HG02970 (cell line): ENCODE results near the gene ASB2.

ENCODE experiments used
- ATAC-seq: cut with Tn5 transposase; IDR thresholded peaks from one replicate; pipeline ENCODE4 v1.9.1; 2021; ENCODE audit warnings: mild to moderate bottlenecking, moderate library complexity, moderate number of reproducible peaks; ENCODE audit not compliant: unreplicated experiment, low FRiP score

The ASB2 gene

DNA sequence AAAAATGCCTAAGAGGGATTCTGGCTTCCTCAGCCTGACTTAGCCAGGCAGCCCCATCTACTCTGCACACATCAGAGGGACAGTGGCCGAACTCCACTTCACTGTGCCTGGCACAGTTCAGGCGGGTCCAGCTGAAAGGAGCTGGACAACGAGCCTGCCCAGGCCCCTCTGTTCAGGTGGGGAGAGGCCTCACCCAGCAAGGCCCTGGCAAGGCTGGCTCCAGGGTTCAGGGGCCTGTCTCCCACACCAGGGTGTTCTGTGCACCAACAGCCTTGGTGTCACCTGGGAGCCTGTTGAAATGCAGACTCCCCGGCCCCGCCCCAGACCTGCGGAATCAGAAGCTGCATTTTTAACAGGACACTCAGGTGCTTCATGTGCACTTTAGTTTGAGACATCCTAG, 39.4 kb downstream of the ASB2 start:
- ATAC-seq = no peak

DNA sequence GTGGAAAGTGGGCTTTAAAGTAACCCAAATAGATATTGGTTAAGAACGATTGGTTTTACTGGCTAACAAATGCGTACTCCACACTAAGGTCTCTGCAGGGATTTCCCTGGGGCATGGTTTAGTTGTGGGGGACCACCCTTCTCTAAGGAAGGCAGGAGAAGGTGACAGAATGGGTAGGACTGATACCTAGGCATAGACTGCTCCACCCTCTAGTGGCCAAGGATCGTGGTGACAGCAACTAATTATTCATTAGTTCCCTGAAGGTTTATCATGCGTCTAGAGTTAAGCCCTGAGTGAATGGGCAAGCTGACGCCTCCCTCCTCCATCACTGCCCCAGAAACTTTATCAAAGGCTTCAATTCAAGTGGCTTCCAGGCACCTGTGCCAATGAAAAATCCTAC, 40.1 kb downstream of the ASB2 start:
- ATAC-seq = no peak

DNA sequence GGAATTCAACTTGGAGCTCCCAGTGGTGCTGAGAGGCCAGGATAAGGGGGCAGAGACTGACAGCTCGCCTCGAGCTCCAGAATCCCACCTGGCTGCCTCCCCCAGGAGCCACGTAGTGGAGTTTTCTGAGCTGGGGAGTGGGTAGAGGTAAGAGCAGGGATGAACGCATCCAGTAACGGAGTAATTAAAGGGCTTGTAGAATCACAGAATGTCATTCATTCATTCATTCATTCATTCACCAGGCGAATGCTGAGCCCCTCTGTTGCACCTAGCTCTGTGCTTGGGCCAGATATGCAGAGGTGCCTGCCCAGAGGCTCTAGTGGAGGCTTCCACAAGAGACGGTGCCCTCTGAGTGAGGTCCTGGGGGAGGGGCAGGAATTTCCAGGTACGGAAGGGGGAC, 41.2 kb downstream of the ASB2 start:
- no peak for ATAC-seq

DNA sequence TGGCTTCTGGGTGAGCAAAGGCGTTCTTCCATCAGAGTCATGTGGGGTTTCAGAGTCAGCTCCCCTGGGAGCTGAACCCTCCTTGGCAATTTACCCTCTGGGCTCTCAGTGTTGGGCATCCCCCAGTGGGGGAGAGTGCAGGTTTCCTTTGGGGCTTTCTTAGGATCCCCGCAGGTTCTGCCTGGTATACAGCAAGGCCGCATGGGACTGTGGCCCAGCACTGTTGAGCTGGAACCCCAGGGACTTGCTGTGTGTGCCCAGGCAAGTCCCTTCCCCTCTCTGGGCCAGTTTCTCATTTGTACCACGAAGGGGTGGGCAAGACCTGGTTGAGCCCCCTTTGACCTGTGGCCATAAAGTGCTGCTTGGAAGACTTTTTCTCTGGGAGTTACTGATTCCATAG, 43.7 kb downstream of the ASB2 start:
- ATAC-seq = no peak

DNA sequence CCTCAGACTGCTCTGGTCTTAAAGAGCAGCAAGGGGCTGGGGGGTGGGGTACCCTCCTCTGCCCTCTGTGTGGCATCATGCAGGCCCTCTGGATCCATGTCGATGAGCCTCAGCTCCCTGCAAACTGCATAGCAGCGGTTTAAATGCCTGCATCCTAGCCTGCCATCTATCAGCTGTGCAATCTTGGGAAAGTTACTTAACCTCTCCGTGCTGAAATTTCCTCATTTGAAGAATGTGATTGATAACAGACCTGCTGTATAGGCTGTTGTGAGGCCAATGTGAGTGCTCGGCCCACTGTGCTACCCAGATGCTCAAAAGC, 45.4 kb downstream of the ASB2 start:
- ATAC-seq = no peak

DNA sequence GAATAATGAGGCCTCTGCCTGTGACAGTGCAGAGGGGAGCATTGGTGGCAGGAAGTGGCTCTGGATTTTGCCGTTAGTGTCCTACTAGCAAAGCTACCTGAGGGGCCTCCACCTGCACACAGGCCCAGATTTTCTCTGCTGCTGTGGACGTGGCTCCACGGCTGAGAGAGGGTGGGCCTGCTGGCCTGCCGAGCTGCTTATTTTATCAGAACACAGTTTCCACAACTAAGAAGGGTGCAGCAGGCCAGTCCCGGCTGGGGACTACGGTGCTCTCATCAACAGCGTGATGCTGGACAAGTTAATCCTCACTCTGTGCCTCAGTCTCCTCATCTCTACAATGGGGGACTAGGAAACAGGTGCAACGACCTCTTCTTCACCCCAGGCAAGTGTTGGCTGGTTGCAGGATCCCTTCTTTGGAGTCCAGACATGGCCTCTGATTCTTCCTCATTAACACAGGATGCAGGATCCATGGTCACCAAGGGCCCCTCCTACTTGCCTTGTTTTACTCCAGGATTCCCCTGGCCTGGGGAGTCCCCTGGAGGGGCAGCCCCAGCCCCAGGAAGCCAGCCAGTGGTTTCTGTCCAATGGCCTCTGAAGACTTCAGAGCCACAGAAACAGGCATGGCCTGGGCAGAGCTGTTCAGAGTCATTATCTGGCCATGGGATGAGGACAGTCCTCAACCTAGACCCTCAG, 45.9 kb downstream of the ASB2 start:
- ATAC-seq = no peak

DNA sequence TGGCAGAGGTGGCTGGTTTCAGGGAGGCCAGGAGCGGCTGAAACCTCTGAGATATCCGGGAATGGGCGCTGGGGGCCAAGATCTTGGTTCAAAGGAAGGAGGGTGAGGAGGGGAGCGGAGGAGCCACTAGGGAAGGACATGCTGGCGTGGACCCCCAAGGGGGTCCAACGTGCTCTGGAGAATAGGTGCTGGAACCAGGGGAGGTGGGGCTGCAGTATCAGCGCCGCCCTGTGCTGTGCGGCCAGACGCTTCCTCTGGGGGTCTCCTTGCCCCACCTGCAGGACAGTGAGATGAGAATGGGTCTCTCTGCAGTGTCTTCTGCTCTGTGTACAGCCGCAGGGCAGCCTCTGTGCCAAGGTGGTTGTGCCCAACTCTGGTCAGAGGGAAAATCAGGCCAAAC, 46.7 kb downstream of the ASB2 start:
- no peak for ATAC-seq

DNA sequence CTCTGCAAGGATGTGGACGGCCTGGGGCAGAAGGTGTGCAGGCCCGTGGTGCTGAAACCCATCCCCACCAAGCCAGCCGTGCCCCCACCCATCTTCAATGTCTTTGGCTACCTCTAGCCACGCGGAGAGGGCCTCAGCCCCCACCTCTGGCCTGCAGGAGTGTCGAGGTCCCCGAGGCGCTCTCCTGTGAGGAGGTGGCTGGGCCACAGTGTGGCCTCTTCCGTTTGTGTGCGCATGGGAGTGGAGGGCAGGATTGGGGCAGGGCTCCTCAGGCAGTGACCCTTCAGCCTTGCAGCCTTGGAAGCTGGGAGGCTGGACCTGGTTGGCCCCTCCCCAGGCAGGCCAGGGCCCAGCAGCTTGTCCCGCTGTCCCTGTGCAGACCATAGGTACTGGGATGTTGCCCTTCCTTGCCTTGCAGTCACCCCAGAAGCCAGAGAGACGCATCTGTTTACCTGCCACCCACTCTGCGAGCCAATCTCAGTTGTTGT, 47.3 kb downstream of the ASB2 start:
- no peak for ATAC-seq

DNA sequence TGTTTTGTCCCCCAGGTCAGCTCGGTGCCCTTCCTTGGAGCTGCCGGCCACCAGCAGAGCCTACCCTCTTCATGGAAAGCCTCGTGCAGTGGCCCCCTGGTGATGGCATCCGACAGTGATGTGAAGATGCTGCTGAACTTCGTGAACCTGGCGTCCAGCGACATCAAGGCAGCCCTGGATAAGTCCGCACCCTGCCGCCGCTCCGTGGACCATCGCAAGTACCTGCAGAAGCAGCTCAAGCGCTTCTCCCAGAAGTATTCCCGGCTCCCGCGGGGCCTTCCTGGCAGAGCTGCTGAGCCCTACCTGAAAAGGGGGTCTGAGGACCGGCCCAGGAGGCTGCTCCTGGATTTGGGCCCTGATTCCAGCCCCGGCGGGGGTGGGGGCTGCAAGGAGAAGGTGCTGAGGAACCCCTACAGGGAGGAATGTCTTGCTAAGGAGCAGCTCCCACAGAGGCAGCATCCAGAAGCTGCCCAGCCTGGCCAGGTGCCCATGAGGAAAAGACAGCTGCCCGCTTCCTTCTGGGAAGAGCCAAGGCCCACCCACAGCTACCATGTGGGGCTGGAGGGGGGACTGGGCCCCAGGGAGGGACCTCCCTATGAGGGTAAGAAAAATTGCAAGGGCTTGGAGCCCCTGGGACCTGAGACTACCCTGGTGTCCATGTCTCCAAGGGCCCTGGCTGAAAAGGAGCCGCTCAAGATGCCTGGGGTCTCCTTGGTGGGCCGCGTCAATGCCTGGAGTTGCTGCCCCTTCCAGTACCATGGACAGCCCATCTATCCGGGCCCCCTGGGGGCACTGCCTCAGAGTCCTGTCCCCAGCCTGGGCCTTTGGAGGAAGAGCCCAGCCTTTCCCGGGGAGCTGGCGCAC, 48.0 kb downstream of the ASB2 start:
- no peak for ATAC-seq

DNA sequence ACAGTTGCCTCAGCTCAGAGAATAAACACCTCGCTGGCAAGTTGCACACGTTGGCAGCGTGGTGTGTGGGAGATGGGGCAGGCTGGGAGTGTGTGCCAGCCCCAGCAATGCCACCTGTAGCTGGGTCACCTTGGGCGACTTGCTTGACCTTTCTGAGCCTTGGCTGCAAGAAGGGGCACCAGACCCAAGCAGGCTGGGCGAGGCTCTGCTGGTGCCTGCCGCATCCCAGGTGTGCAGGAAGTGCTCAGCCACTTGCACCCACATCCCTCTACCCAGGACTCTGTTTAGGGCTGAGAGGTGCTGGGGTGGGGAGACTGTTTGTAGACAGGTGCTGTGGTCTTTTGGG, 48.6 kb downstream of the ASB2 start:
- no peak for ATAC-seq

DNA sequence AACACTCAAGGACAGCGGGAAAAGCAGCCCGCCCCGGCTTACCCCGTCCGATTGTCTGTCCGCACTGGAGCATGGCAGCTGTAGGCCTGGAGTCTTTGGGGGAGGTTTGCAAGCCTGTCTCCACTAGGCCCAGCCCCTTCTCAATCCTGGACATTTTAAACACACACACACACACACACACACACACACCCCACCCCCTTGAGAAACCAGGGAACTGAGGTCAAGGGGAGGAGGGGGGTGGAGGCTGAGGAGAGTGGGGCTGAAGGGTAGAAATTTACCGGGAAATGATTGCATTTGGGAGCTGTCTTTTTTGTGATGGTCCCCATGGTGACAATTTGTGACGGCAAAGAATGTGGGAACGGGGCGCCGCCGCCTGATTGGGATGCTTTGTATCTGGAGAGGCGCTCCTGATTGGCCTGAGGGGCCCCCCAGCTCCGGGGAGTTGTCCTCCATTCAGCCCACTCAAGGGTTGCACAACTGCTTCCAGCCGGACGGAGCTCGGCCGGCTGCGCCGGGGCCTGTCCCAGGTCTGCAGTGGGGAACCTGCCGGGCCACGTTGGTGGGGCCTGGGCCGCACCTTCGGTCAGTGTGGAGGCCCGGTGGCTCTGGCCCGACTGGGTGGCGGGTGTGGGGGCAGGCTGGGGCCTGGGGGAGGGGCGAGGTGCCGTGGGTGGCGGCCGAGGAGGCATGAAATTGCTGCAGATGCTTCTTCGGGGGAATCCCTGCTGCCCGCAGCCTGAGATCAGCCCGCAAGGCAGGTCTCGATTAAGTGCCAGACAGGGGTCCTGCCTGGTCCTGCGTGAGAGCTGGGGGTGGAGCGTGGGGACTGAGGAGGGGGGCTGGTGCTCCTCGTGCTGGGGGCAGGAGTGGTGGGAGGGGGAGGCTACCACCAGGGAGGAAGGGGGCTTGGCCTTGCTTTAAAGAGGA, 49.2 kb downstream of the ASB2 start, which contains the start of gene FAM181A:
TSS of gene FAM181A (plus strand) at position 472 of the 927 bp plus-strand sequence. CDS start 942 bp downstream, outside the sequence.
- ATAC-seq = no peak

DNA sequence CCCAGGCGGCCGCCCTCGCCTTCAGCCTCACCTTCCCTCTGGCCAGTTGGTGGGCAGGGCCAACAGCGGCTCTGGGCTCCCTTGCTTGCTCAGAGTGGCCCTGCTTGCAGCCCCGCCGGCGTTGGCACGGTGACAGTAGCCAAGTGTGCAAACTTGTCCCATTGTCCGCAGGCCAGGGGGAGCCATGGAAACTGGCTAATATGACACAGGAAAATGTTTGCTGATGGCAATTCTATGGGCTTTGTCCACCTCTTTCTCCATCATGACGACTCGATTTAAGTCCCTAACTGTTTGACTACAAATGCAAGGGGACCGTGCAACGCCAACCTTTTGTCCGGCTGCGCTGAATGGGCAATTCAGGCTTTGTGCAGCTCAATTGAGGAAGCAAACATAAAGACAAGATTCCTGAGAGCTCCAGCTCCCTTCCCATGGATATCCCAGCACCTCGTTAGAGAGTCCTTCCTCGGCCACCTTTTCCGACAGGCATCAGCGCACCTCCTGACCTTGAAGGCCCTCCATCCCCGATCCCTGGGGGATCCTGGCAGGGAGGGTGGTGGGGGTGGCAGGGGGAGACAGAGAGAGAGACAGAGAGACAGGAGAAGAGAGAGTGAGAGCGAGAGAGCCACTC, 50.0 kb downstream of the ASB2 start:
- ATAC-seq = no peak

DNA sequence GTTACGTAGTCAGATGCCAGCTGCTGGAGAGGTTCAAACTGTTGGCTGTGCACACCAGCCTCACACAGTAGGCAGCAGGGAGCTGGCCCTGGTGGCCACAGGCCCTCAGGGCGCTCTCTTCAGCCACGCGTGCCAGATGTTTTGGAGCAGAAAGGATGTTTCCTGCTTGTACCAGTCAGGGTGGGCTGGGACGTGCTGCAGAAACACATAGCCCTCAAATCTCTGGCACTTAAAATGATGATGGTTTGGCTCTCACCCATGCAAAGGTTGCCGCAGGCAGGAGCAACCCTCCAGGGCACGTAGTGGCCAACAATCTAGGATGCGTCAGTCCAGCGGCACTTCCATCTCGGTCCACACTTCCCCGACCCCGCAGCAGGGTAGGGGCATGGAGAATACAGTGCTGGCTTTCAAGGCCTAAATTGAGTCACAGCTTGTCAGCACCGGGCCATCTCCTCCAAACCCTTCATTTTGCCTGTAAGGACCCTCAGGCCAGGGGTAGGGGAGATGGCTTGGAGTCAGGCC, 50.9 kb downstream of the ASB2 start:
- ATAC-seq = no peak

DNA sequence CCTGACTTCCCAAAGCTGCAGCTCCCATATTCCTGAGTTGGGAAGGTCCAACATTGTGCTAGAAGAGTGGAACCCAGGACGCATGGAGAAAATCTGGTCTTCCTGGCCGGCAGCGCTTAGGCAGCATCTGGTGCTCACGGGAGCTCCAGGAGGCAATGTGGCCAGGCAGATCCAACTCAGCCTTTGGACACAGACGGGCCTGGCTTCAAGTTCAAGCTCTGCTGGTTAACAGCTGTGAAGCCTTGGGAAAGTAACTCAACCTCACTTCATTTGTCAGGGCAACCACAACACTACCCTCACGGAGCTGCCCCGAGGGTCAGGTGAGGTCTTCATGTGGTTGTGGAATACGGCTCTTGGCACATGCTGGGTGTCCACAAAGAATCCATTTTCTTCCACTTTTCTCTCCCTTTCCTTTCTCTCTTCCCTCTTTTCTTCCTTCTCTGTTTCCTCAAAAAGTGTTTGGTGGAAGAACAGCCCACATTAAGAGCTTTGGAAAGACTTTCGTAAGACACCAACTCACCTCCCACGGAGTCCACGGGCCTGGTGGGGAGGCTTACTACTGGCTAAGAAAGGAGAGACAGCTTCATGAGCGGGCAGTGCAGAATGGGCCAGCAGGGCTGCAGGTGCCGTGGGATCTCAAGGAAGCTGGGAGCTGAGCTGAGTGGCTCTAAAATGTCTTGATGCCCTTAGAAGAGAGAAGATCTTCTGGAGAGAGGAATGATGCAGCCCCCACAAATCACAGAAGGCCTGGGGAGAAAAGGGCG, 51.6 kb downstream of the ASB2 start:
- no peak for ATAC-seq

DNA sequence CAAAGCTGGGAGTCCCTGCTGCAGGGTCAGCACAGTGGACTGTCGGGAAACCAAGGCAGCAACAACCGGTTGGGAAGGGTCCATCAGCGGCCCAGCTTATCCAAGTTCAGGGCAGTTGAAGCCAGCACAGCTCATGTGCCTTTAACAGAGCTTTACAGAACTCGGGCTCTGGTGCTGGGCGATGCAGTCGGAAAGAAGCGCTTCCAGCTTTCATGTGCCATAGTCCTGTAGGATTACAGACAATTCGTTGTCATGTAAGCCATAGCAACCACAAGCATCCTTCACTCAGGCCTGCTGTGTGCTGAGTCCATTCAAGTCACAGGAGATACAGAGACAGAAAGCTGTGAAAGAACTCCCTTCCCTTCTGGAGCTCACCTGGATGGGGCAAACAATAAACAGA, 52.7 kb downstream of the ASB2 start:
- no peak for ATAC-seq

DNA sequence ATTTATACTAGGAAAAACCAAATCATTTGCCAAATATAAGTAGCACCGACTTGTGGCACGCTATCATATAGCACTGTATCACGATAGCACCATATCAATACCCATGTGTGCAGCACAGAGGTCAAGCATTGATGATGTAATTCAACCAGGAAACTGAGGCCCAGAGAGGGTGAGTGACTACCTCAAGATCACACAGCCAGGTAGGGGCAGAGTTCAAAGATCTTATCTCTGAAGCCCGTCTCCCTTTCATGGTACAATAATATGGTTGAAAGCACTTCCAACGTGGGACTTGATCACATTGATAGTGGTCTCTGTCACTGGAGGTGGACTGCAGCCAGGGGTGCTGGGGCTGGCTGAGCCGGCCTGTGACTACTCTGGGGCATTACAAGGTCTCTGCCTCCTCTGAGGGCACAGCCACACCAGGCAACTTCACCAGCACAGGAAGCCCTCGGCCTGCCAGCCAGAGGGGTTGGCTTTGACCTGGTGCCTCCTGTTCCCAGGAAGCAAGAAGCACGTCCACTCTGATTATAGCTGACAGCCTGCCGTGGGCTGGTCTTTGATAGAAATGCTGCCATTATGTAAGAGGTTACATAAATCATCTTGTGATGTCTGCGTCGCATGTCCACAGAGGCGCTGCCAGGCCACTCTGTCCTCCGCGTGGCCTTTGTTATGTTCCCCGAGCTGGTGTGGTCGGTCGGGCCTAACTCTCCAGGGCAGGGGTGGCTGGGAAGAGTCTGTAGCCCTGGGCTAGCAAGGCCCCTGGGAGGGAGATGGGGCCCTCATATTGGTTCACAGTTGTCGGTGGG, 55.2 kb downstream of the ASB2 start:
- ATAC-seq = no peak

DNA sequence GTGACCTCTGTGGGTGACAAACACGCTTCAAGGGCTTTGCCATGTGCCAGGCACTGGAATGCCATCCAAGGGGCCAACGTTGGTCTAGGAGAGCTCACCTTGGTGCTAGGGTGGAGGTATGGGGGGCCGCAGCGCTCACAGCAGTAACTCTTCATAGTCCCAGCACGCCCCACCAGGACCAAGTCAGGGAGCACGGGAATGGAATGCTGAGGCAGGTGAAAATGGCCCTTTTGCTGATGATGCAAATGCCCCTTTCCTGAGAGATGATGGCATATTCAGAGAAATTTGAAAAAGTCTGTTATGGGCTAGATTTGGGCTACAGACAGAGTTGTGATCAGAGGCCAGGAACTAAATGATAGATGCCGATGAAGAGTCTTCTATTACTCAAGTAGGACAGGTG, 59.2 kb downstream of the ASB2 start:
- no peak for ATAC-seq

DNA sequence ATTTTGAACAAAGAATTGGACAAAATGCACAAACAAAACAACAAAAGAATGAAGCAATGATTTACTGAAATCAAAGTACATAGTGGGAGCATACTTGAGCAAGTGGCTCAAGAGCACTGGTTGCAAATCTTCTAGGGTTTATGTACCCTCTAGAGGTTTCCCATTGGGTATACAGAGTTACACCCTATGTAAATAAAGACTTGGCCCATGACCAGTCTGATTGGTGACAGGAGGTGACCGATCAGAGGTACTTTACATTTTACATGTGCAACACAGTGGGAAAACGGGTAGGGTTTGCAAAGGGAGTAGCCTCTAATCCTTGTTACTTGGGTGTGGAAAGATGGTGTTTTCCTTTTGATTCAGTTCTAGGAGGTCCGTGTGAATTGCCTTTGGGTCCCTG, 59.9 kb downstream of the ASB2 start:
- no peak for ATAC-seq

DNA sequence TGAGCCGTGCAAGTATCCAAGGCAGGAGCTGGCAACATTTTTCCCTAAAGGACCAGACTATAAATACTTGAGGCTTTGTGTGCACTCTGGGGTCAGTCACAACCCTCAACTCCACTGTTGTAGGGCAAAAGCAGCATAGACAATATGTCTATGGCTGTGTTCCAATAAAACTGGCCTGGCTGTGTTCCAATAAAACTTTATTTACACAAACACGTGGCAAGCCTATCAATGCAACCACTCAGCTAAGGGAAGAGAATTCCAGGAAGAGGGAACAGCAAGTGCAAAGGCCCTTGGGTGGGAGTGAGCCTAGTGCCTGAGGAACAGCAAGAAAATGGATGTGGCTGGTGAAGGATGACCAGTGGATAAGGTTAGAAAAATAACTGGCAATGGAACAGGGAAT, 60.6 kb downstream of the ASB2 start:
- no peak for ATAC-seq
